Measurements from ENCODE around the gene CENPL. TPM values are rescaled to one million over a fixed set of nuclear protein-coding genes. Genes with fewer than 3 reads are reported as not detected.

The CENPL gene
- total and polyA plus RNA-seq, 2 of the 4 experiments (the other 2 are of a cell fraction): 6.3 to 21.1 TPM

GRCh38 chr1:173871091-173871490 is 46.4 kb upstream of the CENPL start:
- TF ChIP-seq RFX5 (IDR thresholded peaks at IDR 0.05; ENCODE audit: low read depth, low read length) (no peak), POLR2A (IDR thresholded peaks at IDR 0.05; ENCODE audit: low read depth, low read length) (no peak), MAFK (IDR thresholded peaks at IDR 0.05; ENCODE audit: low read depth, low read length) (no peak), MXI1 (IDR thresholded peaks at IDR 0.05; ENCODE audit: borderline replicate concordance, low read depth, low read length) (no peak), CTCF (conservative IDR thresholded peaks at IDR 0.05; ENCODE audit: low read depth, low read length) (no peak), BHLHE40 (IDR thresholded peaks at IDR 0.05; ENCODE audit: low read depth, low read length) (no peak), CEBPB (IDR thresholded peaks at IDR 0.05; ENCODE audit: low read depth, low read length) (no peak), RAD21 (IDR thresholded peaks at IDR 0.05; ENCODE audit: low read length) (no peak), USF2 (IDR thresholded peaks at IDR 0.05; ENCODE audit: low read depth, low read length) (no peak), CHD1 (IDR thresholded peaks at IDR 0.05; ENCODE audit: low read depth, low read length) (no peak), MAZ (IDR thresholded peaks at IDR 0.05; ENCODE audit: borderline replicate concordance, low read depth, low read length) (no peak), ELK1 (IDR thresholded peaks at IDR 0.05; ENCODE audit: borderline replicate concordance, low read depth, low read length) (no peak), NFE2L2 (IDR thresholded peaks at IDR 0.05; ENCODE audit: low read depth, low read length) (no peak), FOS (IDR thresholded peaks at IDR 0.05; ENCODE audit: low read depth, low read length) (no peak), RCOR1 (IDR thresholded peaks at IDR 0.05; ENCODE audit: insufficient replicate concordance, low read length) (no peak)
- dilution Hi-C loops (cut with HindIII; ENCODE audit: low sequenced_read_pairs, unreplicated experiment): no loop called here
- WGBS, 2 experiments (ENCODE audit: extremely low coverage in 2 of 2, insufficient read length in 1 of 2): no CpG with 5 or more reads among the region's 5 CpGs

More at GRCh38 chr1:173871091-173871490, 46.4 kb upstream of the CENPL start:
- Histone ChIP-seq H3K18ac (ENCODE audit: low read depth, low read length) (no peak overlapping the region), H4K5ac (ENCODE audit: low read depth, low read length) (no peak overlapping the region), H2BK20ac (ENCODE audit: low read depth, low read length) (no peak overlapping the region), H3K79me1 (ENCODE audit: low read depth in 1 of 2, low read length in 2 of 2) (peaks cover 3 to 40% of the 10 kb centered on the region in 2 experiments; a peak in 3 of 4 replicates), H3K9ac (ENCODE audit: low read depth, low read length) (no peak overlapping the region), H4K20me1 (ENCODE audit: insufficient read depth, low read length) (peaks cover 17% of the 10 kb centered on the region), H3K27ac (ENCODE audit: insufficient read depth, low read length) (no peak overlapping the region), H2AK9ac (replicated peaks; ENCODE audit: low read depth, low read length, poor library complexity) (no peak overlapping the region), H3K9me3 (ENCODE audit: control insufficient read depth, insufficient read depth, low read length) (no peaks in the 10 kb centered on the region), H3K4ac (ENCODE audit: low read depth, low read length) (no peak overlapping the region), H3K56ac (ENCODE audit: extremely low read depth, insufficient read depth, low read length) (no peak overlapping the region), H3K36me3 (ENCODE audit: control insufficient read depth, insufficient read depth, low read length) (peaks cover 26% of the 10 kb centered on the region), H4K8ac (ENCODE audit: low read depth in 2 of 2, low read length in 2 of 2) (no peak overlapping the region), H3K4me2 (ENCODE audit: low read depth, low read length) (no peak overlapping the region), H3K14ac (replicated peaks; ENCODE audit: low read depth, low read length) (no peak overlapping the region), H3K23ac (ENCODE audit: low read depth, low read length) (no peak overlapping the region), H2BK5ac (ENCODE audit: low read depth, low read length, poor library complexity, severe bottlenecking) (no peak overlapping the region), H4K91ac (ENCODE audit: insufficient read depth, low read depth, low read length) (no peak overlapping the region), H3K27me3 (ENCODE audit: control insufficient read depth, insufficient read depth, low read length) (no peaks in the 10 kb centered on the region), H2BK120ac (ENCODE audit: low read depth, low read length) (no peak overlapping the region), H2AK5ac (ENCODE audit: low read depth, low read length) (no peak overlapping the region), H3K4me3 (ENCODE audit: insufficient read depth, low read depth, low read length) (no peak overlapping the region), H2AFZ (replicated peaks; ENCODE audit: low read length, poor library complexity) (no peak overlapping the region), H3K4me1 (ENCODE audit: control insufficient read depth, insufficient read depth, low read length) (no peaks in the 10 kb centered on the region; the same call in 1 of the 2 replicates), H3K9me1 (ENCODE audit: insufficient read depth, low read length) (no peaks in the 10 kb centered on the region), H2BK15ac (ENCODE audit: low read depth, low read length) (no peak overlapping the region)
- CTCF ChIA-PET: no interaction called here
- no TSS peak for BruUV-seq (replicated peaks)
- no peak for ATAC-seq (ENCODE audit: low read depth)
- POLR2A ChIA-PET (ENCODE audit: unreplicated experiment): interaction anchor here (0.6 kb wide), 1 partner anchor 80 kb away, joined by 5 read pairs; no protein-coding TSS in a partner anchor
- intact Hi-C loops (cut with micrococcal nuclease): no loop called here
- in situ Hi-C loops (cut with MboI; ENCODE audit: low sequenced_read_pairs): no loop called here
- DNase-seq: no peak
